Measurements from ENCODE around the gene CNOT1.

DNA sequence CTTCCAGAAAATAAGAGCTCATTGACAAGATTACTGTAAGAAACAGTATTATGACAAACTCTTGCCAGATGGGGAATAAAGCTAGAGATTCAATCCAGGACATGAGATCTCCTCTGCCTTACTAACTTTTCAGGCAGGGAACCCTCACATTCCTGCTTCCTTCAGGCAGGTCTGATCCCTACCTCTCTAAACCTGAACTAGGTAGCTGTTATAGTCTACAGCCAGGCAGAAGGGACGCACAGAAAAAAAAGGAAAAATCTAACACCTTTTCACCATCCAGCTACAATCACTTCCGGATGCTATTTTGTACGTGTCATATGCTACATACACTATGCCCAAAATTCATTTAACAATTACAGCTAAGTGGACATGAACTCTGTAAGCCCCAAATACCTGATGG, 41.2 kb downstream of the CNOT1 start:
- TF ChIP-seq, protein P1, sequence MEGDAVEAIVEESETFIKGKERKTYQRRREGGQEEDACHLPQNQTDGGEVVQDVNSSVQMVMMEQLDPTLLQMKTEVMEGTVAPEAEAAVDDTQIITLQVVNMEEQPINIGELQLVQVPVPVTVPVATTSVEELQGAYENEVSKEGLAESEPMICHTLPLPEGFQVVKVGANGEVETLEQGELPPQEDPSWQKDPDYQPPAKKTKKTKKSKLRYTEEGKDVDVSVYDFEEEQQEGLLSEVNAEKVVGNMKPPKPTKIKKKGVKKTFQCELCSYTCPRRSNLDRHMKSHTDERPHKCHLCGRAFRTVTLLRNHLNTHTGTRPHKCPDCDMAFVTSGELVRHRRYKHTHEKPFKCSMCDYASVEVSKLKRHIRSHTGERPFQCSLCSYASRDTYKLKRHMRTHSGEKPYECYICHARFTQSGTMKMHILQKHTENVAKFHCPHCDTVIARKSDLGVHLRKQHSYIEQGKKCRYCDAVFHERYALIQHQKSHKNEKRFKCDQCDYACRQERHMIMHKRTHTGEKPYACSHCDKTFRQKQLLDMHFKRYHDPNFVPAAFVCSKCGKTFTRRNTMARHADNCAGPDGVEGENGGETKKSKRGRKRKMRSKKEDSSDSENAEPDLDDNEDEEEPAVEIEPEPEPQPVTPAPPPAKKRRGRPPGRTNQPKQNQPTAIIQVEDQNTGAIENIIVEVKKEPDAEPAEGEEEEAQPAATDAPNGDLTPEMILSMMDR (IDR thresholded peaks at IDR 0.05; ENCODE audit: poor library complexity) = no peak
- TF ChIP-seq EZH2 (IDR thresholded peaks at IDR 0.05; ENCODE audit: borderline replicate concordance) = no peak
- no peak for TF ChIP-seq EZH2phosphoT487 (IDR thresholded peaks at IDR 0.05; ENCODE audit: low read depth, severe bottlenecking, unreplicated experiment)

Data from hepatocyte (in vitro differentiated cells).